Fibroblast of villous mesenchyme (primary cell): Measurements from ENCODE around the gene ZNF106. TPM values are rescaled to one million over a fixed set of nuclear protein-coding genes. Genes with fewer than 3 reads are reported as not detected.

Source experiments
- DNase-seq: peaks from one replicate; pipeline ENCODE4 v3.0.0-alpha.2; 2010; ENCODE audit warnings: low read depth
- H3K4me3 ChIP-seq: 2 replicates; pipeline ENCODE4 v1.5.1; 2011; ENCODE audit warnings: low read depth, mild to moderate bottlenecking, low read length
- total RNA-seq: library from RNA; depleted of rRNA; stranded (reverse); fragments of >200 nt; gene quantifications from 2 replicates; pipeline ENCODE4 v1.2.3, GENCODE V29; 2012
- TF ChIP-seq, protein P1 (sequence below): IDR thresholded peaks from 2 replicates; pipeline ENCODE4 v1.5.1; 2012; ENCODE audit warnings: low read depth, mild to moderate bottlenecking, low read length; ENCODE audit not compliant: insufficient read depth

ZNF106 gene
- total RNA-seq, 1 donor: 90.2 TPM

DNA sequence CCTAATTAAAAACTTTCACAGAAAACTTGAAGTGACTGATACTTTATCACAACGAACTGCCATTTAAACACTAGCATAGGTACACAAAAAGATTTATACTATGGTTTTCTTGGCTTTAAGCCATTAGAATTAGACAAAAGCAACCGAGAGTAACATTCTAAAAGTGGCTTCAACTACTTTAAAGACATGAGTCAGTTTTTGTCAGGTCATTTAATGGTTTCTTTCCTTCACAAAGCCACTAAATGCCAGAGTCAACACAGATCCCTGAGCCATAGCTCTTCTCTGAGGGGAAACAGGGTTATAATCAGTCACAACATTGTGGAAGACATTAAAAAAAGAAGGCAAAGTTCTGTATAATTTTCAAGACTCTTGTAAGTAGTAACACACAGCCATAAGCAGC is 77.0 kb downstream of the ZNF106 start:
- TF ChIP-seq, protein P1, sequence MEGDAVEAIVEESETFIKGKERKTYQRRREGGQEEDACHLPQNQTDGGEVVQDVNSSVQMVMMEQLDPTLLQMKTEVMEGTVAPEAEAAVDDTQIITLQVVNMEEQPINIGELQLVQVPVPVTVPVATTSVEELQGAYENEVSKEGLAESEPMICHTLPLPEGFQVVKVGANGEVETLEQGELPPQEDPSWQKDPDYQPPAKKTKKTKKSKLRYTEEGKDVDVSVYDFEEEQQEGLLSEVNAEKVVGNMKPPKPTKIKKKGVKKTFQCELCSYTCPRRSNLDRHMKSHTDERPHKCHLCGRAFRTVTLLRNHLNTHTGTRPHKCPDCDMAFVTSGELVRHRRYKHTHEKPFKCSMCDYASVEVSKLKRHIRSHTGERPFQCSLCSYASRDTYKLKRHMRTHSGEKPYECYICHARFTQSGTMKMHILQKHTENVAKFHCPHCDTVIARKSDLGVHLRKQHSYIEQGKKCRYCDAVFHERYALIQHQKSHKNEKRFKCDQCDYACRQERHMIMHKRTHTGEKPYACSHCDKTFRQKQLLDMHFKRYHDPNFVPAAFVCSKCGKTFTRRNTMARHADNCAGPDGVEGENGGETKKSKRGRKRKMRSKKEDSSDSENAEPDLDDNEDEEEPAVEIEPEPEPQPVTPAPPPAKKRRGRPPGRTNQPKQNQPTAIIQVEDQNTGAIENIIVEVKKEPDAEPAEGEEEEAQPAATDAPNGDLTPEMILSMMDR: no peak
- H3K4me3 ChIP-seq: no peak overlapping the region

DNA sequence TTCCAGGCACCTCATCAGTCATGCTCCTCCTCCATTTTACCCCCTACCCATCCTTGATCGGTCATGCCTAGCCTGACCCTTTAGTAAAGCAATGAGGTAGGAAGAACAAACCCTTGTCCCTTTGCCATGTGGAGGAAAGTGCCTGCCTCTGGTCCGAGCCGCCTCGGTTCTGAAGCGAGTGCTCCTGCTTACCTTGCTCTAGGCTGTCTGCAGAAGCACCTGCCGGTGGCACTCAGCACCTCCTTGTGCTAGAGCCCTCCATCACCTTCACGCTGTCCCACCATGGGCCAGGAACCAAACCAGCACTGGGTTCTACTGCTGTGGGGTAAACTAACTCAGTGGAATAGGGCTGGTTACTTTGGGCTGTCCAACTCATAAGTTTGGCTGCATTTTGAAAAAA is 79.1 kb downstream of the ZNF106 start:
- no peak for DNase-seq
- no peak overlapping the region for H3K4me3 ChIP-seq
- TF ChIP-seq, protein P1: no peak

More for the DNA sequence above, 77.0 kb downstream of the ZNF106 start:
- no peak for DNase-seq

DNA sequence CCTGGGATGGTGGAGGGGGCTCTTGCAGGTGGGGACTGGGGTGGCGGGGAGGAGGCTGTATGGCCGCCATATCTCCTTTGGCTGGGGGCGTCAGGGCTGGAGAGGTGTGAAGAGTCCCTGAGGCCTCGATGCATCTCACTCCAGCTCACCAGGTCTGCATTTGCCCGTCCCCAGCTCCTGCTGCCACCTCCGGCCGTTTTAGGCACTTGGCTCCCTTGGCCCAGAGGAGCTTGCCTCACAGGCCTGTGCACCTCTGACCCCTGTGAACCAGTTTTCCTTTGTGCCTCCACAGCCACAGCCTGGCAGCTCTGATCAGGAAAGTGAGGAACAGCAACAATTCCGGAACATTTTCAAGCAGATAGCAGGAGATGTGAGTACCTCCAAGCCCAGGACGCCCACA is 81.9 kb downstream of the ZNF106 start:
- TF ChIP-seq, protein P1: no peak
- no peak overlapping the region for H3K4me3 ChIP-seq
- no peak for DNase-seq

DNA sequence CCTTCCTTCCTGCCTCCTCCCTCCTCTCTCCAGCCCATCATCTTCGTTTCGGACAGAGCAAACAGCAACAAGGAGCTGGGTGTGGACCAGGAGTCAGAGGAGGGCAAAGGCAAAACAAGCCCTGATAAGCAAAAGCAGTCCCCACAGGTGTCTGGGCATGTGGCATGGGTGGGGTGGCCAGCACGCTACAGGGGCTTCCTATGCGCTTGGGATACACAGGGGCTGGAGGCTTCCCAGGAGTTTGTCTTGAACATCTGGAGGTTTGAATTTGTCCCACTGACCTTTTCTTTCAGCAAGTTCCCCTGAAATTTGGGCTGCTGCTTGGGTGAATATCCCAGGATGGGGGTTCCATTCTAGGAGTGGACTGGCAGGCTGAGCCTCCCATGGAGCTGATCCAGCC is 82.8 kb downstream of the ZNF106 start:
- TF ChIP-seq, protein P1: no peak
- H3K4me3 ChIP-seq: no peak overlapping the region
- no peak for DNase-seq

DNA sequence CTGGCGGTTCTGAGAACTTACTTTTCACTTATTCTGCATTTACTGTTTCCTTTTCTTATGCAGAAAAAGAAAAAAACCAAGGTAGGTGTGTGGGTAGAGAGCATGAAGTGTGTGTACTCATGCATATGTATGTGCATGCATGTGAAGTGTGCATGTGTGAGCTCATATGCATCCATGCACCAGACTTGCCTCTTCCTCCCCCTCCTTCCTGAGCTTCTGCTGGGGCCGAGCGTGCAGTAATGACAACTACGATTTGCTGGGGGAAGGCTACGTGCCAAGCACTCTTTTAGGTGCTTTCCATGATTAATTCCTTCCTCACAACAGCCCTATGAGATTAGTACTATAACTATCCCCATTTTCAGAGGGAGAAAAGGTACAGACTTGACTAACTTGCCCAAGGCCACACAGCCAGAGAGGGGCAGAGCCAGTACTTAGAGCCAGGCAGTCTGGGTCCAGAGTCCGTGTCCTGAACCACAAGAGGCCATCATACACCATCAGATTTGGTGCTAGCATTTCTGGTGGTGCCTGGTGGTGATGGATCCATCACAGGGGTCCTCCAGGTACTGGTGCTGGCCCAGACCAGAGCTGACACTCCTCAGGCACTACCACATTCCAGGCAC is 85.0 kb downstream of the ZNF106 start:
- no peak for DNase-seq
- TF ChIP-seq, protein P1: no peak
- H3K4me3 ChIP-seq: no peak overlapping the region

DNA sequence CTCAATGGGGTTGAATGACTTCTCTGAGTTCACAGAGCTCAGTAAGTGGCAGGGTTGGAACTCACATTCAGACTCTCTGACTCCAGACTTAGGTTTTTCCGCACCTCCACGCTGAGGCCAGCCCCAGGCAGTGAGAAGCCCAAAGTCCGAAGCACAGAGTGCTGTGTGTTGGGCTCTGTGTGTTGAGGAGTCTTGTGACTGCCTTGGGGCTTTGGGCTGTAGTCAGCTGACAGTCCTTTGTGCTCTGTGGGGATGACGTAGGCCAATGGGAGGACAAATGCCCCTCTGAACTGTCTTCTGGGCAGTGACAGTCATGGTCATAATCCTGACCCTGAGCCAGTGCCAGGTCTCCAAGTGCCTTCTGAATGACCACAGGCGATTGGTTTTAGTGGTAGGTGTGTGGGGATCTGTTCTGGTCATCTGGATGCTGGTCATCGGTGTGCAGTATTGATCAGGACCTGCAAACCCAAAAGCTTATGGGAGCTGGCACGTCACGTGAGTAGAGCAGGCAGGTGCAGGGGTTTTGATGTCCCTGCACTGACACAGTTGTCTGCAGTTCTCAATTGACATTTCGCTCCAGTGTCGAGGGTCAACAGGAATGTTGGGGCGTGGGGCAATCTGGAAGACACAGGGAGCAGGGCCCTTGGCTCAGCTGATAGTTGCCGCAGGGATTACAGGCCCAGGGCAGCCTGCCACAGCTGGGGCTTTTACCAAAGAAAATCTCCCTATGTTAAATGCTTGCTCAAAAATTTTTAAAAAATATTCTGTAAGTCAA is 86.3 kb downstream of the ZNF106 start:
- TF ChIP-seq, protein P1: no peak
- no peak for DNase-seq
- H3K4me3 ChIP-seq: no peak overlapping the region
